ENCODE measurements around the gene HDAC7. TPM values are rescaled to one million over a fixed set of nuclear protein-coding genes. Genes with fewer than 3 reads are reported as not detected.

Gene HDAC7
- total RNA-seq, 1 donor, result 47.9 TPM

- no peak for TF ChIP-seq CTCF (IDR thresholded peaks at IDR 0.05; ENCODE audit: insufficient read depth, low read depth, low read length)
- no peak for DNase-seq (ENCODE audit: low read depth)
- no peak overlapping the region for H3K4me3 ChIP-seq (ENCODE audit: low read depth, low read length)
These were observed 76.3 kb downstream of the HDAC7 start for GRCh38 chr12:47743311-47743860.

GRCh38 chr12:47742253-47742825, 77.4 kb downstream of the HDAC7 start:
- peak; percentile 98 for TF ChIP-seq CTCF (IDR thresholded peaks at IDR 0.05; ENCODE audit: insufficient read depth, low read depth, low read length)
- peak; percentile 37 for DNase-seq (ENCODE audit: low read depth)
- H3K4me3 ChIP-seq (ENCODE audit: low read depth, low read length), result no peak overlapping the region

GRCh38 chr12:47741340-47741703, 78.4 kb downstream of the HDAC7 start:
- TF ChIP-seq CTCF (IDR thresholded peaks at IDR 0.05; ENCODE audit: insufficient read depth, low read depth, low read length), result no peak
- H3K4me3 ChIP-seq (ENCODE audit: low read depth, low read length), result no peak overlapping the region
- DNase-seq (ENCODE audit: low read depth), result no peak

- DNase-seq (ENCODE audit: low read depth), result no peak
- H3K4me3 ChIP-seq (ENCODE audit: low read depth, low read length), result no peak overlapping the region
- TF ChIP-seq CTCF (IDR thresholded peaks at IDR 0.05; ENCODE audit: insufficient read depth, low read depth, low read length), result no peak
These were observed 78.9 kb downstream of the HDAC7 start for GRCh38 chr12:47740606-47741339.

GRCh38 chr12:47739979-47740378, 79.7 kb downstream of the HDAC7 start:
- H3K4me3 ChIP-seq (ENCODE audit: low read depth, low read length), result no peak overlapping the region
- peak; percentile 3 for TF ChIP-seq CTCF (IDR thresholded peaks at IDR 0.05; ENCODE audit: insufficient read depth, low read depth, low read length)
- DNase-seq (ENCODE audit: low read depth), result no peak

GRCh38 chr12:47739297-47739696, 80.4 kb downstream of the HDAC7 start:
- H3K4me3 ChIP-seq (ENCODE audit: low read depth, low read length), result no peak overlapping the region
- DNase-seq (ENCODE audit: low read depth), result no peak
- TF ChIP-seq CTCF (IDR thresholded peaks at IDR 0.05; ENCODE audit: insufficient read depth, low read depth, low read length), result no peak

All from fibroblast of villous mesenchyme (primary cell).